HG03342 (cell line): Measurements from ENCODE around the gene VAMP2.

Experiments used
- ATAC-seq: cut with Tn5 transposase; IDR thresholded peaks from one replicate; pipeline ENCODE4 v1.9.1; 2021; ENCODE audit warnings: mild to moderate bottlenecking, moderate library complexity; ENCODE audit not compliant: unreplicated experiment

Gene VAMP2, protein sequence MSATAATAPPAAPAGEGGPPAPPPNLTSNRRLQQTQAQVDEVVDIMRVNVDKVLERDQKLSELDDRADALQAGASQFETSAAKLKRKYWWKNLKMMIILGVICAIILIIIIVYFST

DNA sequence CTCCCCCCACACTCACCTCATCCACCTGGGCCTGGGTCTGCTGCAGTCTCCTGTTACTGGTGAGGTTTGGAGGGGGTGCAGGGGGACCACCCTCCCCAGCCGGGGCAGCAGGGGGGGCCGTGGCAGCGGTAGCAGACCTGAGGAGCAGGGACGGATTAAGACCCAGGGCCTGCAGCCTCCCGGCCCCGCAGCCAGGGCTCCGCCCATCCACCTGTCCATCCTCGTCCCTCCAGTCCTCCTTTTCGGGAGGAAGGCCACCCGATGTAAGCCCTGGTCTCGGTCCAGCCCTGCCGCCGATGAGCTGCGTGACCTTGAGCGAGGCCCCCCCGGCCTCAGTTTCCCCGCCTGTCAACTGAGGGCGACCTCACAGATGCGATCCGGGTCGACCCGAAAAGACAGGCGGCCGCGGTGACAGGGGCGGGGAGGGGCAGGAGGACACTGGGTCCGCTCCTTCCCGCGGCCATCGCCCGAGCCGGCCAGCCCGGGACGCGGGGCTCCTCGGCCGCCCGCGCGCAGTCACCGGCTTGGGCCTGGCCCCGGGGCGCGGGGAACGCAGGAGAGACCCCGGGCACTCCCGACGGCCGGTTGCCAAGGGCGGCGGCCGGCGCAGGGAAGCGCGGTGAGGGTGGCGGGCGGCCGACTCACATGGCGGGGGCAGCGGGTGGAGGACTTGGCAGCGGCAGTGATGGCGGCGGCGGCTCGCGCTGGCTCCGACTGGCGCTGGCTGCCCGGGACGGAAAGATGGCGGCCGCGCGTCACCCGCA lies at the start of gene VAMP2:
VAMP2 (minus strand) TSS at position 716 of the 764 bp plus-strand sequence; CDS start at position 647, 69 bp downstream.
- ATAC-seq, result peak; percentile 44

DNA sequence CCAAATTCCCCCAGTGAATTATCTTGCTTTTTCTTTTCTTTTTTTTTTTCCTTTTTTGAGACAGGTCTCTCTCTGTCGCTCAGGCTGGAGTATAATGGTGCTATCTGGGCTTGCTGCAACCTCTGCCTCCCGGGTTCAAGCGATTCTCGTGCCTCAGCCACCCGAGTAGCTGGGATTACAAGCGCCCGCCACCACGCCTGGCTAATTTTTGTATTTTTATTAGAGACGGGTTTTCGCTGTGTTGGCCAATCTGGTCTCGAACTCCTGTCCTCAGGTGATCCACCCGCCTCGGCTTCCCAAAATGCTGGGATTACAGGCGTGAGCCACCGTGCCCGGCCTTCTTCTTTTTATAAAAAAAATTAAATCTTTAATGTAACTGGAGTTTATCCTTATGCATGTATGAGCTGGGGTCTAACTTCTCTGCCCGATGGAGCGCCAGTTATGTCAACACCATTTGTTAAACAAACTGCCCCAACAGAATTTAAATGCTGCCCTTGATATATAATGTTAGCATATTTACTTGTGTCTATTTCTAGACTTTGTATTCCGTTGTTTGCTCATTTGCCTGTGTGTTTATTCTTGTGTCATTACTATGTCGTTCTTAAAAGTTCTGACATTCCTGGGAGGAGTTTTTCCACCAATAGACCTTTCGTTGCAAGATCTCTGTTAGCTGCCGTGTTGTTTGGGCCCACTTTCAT lies 48.2 kb upstream of the VAMP2 start:
- ATAC-seq, result peak; percentile 8

DNA sequence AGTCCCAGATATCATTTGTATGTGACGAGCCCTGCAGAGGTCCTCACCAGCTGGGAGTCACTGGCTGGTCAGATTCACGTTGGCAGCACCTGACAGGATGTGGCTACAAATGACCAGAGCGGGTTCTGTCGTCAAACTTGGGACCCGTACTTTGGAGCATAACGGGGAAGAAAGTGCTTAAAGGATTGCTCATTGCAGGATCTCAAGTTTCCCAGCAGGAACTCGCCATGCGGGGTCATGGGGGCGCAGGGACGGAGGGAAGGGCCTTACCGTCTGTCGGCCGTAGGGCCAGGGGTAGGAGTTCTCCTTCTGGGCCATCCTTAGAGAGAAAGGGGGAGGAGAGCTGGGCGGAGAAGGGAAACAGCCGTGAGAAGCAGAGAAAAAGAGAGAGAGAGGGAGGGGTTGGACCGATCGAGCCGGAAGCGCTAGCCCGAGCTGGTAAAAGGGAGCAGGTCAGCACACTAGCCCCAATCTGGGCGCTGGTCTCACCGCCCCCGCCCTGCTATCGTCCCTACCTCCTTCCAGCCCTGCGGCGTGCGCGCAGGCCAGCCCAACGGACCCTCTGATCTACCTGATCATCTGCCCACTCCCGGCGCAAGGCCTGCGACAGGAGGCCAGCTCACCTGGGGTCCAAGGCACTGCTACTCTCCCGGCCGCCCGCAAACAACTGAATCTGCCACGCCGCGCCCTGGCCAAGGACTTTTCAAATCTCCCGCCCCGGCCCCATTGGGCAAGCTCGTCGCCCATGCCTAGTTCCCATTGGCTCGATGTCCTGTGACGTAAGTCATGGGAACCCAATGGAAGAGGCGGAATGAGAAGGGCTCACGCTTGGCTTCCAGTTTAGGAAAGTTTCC lies 47.4 kb upstream of the VAMP2 start, which contains the start of gene AURKB:
AURKB (minus strand) TSS at position 669 of the 854 bp plus-strand sequence; CDS start at position 318, 351 bp downstream.
- peak; percentile 81 for ATAC-seq

DNA sequence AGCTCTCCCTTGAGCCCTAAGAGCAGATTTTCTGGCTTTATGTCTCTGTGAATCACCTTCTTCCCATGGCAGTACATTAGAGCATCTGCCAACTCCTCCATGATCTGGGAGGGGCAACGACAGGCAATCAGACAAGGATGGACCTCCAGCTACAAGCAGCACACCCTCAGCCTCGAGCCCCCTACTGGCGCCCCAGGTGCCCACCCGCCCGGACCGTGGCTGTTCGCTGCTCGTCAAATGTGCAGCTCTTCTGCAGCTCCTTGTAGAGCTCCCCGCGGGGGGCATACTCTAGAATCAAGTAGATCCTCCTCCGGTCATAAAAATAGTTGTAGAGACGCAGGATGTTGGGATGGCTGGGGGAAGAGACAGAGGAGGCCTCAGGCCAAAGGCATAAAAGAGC lies 43.8 kb upstream of the VAMP2 start:
- no peak for ATAC-seq

DNA sequence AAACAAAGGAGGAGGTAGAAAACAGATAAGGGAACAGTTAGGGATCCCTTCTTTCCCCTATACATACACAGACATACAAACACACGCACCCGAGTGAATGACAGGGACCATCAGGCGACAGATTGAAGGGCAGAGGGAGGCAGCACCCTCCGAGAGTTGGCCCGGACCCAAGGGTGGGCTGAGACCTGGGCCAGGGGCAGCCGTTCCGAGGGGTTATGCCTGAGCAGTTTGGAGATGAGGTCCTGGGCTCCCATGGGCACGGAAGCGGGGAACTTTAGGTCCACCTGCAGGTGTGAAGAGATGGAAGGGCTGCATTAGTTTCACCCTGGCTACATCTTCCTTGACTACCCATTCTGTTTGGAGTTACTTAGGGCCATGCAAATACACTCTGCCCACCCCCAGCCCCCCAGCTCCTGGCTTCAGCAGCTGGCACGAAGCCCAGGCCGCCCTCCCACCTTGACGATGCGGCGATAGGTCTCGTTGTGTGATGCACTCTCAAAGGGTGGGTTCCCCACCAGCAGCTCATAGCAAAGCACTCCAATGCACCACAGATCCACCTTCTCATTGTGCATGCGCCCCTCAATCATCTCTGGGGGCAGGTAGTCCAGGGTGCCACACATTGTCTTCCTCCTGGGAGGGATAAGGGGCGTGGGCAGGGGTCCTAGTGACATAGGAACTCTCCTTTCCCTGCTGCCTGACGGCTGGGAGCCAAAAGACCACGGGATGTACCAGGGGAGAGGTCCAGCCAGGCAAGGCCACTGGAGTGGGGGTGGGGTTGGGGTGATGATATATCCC lies 42.2 kb upstream of the VAMP2 start:
- ATAC-seq, result no peak

DNA sequence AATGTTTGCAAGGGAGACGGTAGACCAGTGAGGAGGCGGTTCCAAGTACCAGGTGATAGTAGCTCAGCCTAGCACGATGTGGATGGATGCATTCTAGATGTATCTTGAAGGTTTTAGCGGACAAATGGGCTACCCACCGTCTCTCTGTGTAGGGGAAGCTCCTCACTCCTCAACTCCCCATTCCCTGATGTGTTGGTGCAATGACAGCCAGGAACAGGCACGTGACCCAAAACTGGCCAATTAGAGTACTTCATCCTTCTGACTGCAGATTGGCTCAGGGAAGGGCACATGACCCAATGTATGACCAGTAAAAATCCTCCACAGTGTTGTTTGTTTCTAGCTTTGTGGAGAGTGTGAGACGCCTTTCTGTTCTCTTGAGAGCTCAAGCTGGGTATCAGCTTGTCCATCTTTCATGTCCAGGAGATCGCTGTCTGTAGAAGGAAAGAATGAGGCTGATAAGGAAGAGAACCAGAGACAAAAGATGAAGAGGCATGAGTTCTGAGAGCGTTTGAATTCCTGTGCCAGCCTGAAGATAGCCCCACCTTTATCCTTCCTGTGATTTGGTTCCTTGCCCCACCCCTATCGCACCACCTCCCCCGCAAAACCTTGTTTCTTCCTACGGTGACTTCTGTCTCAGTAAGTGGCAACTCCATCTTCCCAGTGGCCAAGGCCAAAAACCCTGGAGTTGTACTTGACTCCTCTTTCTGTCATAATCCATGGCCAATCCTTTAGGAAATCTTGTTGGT lies 29.5 kb upstream of the VAMP2 start:
- ATAC-seq, result peak; percentile 31

DNA sequence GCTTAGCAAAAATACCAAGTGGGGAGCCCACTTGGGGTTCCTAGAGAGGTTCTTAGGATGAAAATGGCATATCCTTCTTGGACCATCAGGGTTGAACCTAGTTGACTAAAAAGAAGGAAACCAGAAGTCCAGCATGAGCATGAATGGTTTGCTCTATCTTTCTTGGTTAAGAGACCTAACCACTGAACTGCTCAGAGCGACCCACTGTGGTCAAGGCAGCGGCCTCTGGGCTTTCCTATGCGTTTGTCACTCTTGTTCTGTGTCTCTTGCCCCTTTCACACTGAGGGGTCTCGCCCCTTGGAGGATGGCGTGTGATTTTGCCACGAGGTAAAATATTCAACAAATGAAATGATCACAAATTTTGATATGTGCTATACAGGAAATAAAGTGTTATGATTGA lies 27.8 kb upstream of the VAMP2 start:
- no peak for ATAC-seq

DNA sequence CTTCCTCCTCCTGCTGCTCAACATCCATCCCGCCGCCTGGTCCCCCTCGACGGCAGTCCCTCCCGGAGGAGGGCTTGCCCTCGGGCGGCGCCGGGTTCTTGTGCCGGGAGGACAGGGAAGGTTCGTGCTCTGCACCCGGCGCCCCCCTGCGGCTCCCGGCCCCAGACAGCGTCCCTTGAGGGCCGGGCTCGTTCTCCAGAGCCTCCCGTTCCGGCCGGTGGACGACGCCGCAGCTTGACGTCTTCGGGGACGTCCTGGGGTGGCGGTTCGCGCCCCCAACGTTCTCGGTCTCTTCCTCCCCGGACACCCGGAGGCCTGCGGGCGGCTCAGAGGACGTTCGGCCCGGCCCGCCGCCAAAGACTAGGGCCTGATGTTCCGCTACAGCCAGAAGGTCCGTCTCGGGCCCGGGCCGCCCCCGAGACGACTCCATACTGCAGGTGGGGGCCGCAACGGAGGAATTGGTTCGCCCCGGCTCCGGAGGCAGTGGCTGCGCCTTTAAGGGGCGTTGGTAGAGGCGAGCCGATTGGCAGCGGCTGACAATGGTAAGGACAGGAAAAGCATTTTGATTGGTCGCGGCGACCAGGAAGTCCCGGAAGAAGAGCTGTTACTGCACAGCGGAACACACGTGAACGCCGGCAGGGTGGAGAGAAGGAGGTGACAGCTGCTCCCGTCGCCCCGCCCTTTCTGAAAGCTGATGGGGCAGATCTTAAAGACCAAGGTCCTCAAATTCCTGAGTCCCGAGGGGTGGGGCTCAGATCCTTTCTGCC lies 27.1 kb upstream of the VAMP2 start, which contains the start of gene BORCS6:
BORCS6 (minus strand) TSS at position 470 of the 767 bp plus-strand sequence; CDS start at position 430, 40 bp downstream.
- peak; percentile 53 for ATAC-seq

DNA sequence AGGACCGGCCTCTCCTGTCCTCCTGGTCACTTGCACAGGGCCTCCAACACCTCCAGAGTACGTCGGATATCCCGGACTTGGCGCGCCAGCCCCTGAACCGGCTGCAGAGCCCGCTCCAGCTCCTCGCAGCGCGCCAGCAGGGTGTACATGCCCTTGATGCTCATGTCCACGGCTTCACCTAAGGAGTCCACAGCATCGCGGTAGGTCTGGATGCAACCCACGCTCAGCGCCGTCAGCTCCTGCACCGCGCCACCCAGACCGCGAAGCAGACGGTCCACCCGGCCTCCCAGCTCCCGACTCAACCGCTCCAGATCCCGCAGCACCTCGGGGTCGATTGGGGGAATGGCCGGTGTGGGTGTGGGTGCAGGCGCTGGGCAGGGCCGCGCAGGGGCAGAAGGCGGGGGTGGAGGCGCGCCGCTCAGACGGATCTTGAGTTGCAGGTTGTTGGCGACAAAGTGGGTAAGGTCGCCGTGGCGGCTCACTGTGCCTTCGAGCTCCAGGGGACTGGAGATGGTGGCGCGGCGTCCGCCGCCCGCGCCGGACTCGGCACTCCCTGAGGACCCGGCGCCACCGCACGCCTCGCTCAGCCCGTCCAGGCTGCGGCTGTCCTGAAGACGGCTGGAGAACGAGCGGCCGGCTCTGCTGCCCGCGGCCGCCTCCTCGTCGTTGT lies 26.4 kb upstream of the VAMP2 start:
- no peak for ATAC-seq

DNA sequence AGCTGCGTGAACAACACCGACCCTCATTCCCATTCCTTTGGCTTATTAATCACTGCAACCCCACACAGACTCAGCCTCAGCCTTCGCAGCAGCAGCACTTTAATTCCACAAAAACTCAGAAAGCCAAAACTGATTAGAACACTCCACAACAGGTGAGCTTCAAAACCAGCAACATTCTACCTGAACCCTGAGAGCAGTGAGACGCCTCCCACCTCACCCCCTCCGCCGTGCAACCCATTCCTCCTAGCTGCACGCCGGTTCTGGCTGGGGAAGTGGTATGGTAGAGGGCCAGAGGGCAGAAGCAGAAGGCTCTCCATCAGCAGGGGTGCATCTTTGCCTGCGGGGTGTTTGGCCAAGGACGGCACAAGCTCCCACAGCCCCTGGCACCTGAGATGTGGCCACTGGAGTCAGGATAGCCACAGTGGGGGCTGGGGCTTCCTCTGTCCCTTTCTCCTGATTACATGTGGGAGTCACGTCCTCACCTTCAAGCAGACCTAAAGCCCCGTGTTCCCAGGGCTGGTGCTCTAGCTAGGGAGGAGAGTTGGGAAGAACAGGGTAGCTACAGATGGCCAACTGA lies 25.6 kb upstream of the VAMP2 start:
- ATAC-seq, result no peak

DNA sequence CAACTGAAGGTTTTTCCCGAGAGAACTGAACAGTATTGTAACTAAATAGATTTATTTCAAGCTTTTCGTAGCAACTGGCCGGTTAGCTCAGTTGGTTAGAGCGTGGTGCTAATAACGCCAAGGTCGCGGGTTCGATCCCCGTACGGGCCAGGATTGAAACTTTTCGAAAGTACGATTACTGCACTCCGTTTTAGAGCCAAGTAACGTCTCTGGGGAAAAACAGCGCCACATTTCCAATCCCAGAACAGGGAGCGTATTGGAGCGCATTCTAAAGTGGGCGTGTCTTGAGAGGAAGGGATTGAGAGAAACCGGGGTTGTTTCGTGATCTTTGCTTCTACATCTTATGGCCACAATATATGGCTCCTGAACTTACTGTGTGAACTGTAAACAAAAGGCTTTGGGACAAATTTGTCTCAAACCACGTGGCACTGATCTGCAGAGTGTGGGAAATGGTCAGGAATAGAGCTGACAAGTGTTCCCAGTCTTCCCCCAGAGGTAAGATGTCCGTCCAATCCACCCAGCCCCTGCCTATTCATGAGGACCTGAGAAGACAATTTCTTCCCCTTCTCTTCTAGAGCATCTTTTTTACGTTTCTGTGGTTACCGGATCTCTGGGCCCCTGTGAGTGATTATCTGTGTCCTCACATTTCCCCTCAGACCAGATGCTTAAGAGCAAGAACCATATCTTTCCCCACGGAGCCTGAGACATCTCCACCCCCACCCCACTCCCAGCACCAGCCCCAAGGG lies 24.9 kb upstream of the VAMP2 start:
- peak; percentile 25 for ATAC-seq

DNA sequence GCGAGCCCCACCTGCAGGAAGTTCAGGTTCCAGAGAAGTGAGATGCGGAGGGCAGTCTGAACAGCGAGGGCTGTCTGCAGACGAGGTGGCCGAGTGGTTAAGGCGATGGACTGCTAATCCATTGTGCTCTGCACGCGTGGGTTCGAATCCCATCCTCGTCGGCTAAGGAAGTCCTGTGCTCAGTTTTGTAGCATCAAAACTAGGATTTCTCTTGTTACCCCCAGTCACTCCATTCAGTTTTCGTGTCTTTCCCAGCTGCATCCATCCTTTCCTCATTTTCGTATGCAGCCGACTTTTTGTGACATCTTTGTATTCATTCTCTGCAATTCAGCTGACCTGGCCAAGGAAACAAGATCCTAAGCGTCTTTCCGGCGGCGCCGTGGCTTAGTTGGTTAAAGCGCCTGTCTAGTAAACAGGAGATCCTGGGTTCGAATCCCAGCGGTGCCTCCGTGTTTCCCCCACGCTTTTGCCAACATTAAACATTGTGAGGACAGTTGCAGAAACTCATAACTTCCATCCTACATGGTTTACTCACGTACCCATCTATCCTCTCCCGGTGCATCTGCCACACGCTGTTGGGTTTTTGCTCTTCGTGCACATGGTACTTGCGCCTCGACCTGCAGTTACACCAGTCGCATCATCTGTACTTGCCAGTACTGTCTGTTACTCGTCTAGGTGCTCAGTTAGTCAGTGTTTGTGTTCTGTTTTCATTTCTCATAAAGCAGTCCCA lies 24.2 kb upstream of the VAMP2 start:
- peak; percentile 20 for ATAC-seq

DNA sequence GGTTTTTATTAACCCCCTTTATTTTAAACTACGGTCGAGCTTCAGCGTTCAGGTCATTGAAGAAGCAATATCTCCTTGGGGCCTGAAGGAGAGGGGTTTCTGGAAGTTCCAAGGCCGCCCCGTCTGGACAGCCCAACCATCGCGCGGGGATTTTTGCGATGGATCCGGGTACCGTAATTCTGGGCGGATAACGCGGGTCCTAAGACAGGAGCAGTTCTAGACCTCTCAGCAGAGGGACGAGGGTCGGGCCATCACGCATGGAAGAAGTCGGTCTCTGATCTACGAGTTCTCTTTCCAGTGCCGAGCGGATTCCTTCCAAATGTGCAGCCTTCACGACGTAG lies 23.7 kb upstream of the VAMP2 start:
- peak; percentile 0 for ATAC-seq

DNA sequence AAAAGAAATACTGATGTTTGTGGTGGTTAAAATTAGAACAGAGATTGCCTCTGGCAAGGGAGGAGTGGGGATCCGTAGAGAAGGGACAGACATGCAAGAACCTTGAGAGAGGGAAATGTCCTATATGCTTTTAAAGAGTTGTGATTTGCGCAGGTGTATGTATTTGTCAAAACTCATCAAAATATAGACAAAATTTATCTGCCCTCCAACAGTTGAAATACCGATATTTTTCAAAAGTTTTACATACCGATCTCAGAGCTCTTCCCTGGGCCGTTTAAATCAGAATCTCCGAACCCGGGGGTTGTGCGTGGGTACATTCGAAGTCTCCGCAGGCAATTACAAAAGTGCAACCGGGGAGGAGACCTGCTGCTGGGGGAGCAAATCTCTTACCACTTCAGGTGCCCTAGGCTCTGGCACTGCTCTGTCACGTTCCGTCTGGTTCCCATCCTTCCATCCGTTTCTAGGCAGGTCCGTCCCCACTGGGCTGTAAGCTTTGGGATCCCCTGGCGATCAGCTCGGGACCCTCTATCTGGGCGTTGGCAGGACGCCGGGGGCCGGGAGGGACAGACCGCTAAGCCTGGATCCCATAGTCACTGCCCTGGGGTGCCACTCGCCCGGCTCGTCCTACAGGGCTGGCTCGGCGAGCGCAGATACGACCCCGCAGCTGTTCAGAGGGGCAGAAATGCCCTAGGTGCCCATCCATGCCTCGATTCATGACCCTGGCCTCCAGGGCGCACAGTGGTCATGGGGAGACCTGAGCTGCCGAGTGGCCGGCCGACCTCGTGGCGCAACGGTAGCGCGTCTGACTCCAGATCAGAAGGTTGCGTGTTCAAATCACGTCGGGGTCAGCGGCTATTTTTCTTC lies 23.1 kb upstream of the VAMP2 start:
- no peak for ATAC-seq

DNA sequence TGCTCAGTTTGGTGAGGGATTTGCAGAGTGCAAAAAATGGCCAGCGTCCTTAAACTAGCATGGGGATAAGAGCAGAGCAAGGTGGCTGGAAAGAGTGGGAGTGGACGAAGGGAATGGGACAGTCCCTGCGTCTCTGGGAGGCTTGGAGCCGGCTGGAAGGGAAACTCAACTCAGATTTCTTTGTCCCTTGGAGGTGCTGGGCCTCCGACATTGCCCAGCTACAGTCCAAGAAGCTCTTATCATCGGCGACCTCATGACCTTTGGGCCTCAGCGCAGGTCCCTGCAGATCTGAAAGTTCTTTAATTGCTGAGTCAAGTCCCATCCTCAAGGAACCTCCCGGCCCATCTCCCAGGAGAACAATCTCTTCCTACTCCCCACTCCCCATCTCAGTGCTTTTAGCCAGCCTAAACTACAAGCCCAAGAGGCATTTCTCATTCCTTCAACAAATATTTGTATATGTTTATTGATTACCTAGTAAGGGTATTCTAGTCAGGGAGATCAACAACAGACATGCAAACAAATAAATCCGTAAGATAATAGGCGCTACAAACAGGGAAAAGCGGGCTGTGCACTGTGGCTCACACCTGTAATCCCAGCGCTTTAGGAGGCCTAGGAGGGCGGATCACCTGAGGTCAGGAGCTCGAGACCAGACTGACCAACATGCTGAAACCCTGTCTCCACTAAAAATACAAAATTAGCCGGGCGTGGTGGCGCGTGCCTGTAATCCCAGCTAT lies 14.4 kb upstream of the VAMP2 start:
- no peak for ATAC-seq
